WTC11 (cell line): ENCODE results near the gene LPAR3. TPM values are rescaled to one million over a fixed set of nuclear protein-coding genes. Genes with fewer than 3 reads are reported as not detected.

ENCODE experiments used
- ATAC-seq: fragments of 200-7000 bp; cut with Tn5 transposase; 2 replicates; pipeline ENCODE4 v1.10.0; 2021; ENCODE audit warnings: mild to moderate bottlenecking, moderate library complexity
- CTCF ChIA-PET: fragments of 300-600 bp; sonication (Branson Sonifier 250); formaldehyde crosslinking; loops from one replicate; lab custom pipeline; 2021; ENCODE audit warnings: antibody characterized with exemption; lab: Charles Lee
- POLR2A ChIA-PET: fragments of 350-600 bp; sonication (Branson Sonifier 250); formaldehyde crosslinking; loops from one replicate; lab custom pipeline; 2021; ENCODE audit warnings: antibody characterized with exemption; lab: Charles Lee
- DNase-seq: peaks from one replicate; pipeline ENCODE4 v3.0.0; 2021; ENCODE audit warnings: low spot score
- H3K27ac Mint-ChIP-seq: 2 replicates; pipeline ENCODE4 v1.8.0; 2021; ENCODE audit warnings: mixed read lengths
- H3K27me3 Mint-ChIP-seq: 2 replicates; pipeline ENCODE4 v1.8.0; 2021; ENCODE audit warnings: low read depth, mild to moderate bottlenecking, moderate library complexity, mixed read lengths
- H3K36me3 Mint-ChIP-seq: 2 replicates; pipeline ENCODE4 v1.8.0; 2021; ENCODE audit warnings: mixed read lengths
- H3K4me1 Mint-ChIP-seq: 2 replicates; pipeline ENCODE4 v1.8.0; 2022; ENCODE audit warnings: mixed read lengths
- H3K4me3 Mint-ChIP-seq: 2 replicates; pipeline ENCODE4 v1.8.0; 2021; ENCODE audit warnings: mild to moderate bottlenecking, moderate library complexity, mixed read lengths
- H3K9me3 Mint-ChIP-seq: 2 replicates; pipeline ENCODE4 v1.8.0; 2021; ENCODE audit warnings: mixed read lengths
- ATF1 ChIP-seq: sonication (generic); formaldehyde crosslinking; IDR thresholded peaks from 2 replicates; pipeline ENCODE4 v1.8.1; 2023; ENCODE audit warnings: mild to moderate bottlenecking, moderate library complexity, missing genetic modification reagents
- CBFB ChIP-seq: sonication (generic); formaldehyde crosslinking; IDR thresholded peaks from 2 replicates; pipeline ENCODE4 v1.8.1; 2022; ENCODE audit warnings: mild to moderate bottlenecking, low read depth, missing genetic modification reagents
- CREM ChIP-seq: sonication (generic); formaldehyde crosslinking; IDR thresholded peaks from 2 replicates; pipeline ENCODE4 v1.8.1; 2022; ENCODE audit warnings: mild to moderate bottlenecking, missing genetic modification reagents, moderate library complexity
- EMX1 ChIP-seq: fragments of 250-450 bp; sonication (Bioruptor Pico); IDR thresholded peaks from 2 replicates; pipeline ENCODE4 v1.8.0; 2021; ENCODE audit warnings: mild to moderate bottlenecking
- ESRRA ChIP-seq: sonication (generic); formaldehyde crosslinking; IDR thresholded peaks from 2 replicates; pipeline ENCODE4 v1.8.1; 2022; ENCODE audit warnings: mild to moderate bottlenecking, missing genetic modification reagents, borderline replicate concordance
- ETV6 ChIP-seq: sonication (generic); formaldehyde crosslinking; IDR thresholded peaks from 2 replicates; pipeline ENCODE4 v1.8.1; 2022; ENCODE audit warnings: mild to moderate bottlenecking, missing genetic modification reagents
- FOXK1 ChIP-seq: sonication (generic); formaldehyde crosslinking; IDR thresholded peaks from 2 replicates; pipeline ENCODE4 v1.8.0; 2022; ENCODE audit warnings: mild to moderate bottlenecking, moderate library complexity, missing genetic modification reagents
- HMGA2 ChIP-seq: fragments of 250-450 bp; sonication (Bioruptor Pico); IDR thresholded peaks from 2 replicates; pipeline ENCODE4 v1.4.0; 2021; ENCODE audit warnings: mild to moderate bottlenecking, moderate library complexity
- IRF2 ChIP-seq: sonication (generic); formaldehyde crosslinking; IDR thresholded peaks from 2 replicates; pipeline ENCODE4 v1.8.0; 2022; ENCODE audit warnings: low read depth, missing genetic modification reagents, borderline replicate concordance
- MXD4 ChIP-seq: fragments of 250-450 bp; sonication (Bioruptor Pico); IDR thresholded peaks from 2 replicates; pipeline ENCODE4 v1.8.0; 2021; ENCODE audit warnings: mild to moderate bottlenecking, moderate library complexity, borderline replicate concordance
- NFE2L1 ChIP-seq: sonication (generic); formaldehyde crosslinking; IDR thresholded peaks from 2 replicates; pipeline ENCODE4 v1.8.1; 2023; ENCODE audit warnings: missing genetic modification reagents
- NR1H2 ChIP-seq: sonication (generic); formaldehyde crosslinking; IDR thresholded peaks from 2 replicates; pipeline ENCODE4 v1.9.0; 2021; ENCODE audit warnings: mild to moderate bottlenecking, moderate library complexity, missing genetic modification reagents
- NR2C2 ChIP-seq: sonication (generic); formaldehyde crosslinking; IDR thresholded peaks from 2 replicates; pipeline ENCODE4 v1.8.0; 2022; ENCODE audit warnings: mild to moderate bottlenecking, missing genetic modification reagents
- PRRX2 ChIP-seq: fragments of 250-450 bp; sonication (Bioruptor Pico); IDR thresholded peaks from 2 replicates; pipeline ENCODE4 v1.8.0; 2021; ENCODE audit warnings: mild to moderate bottlenecking
- RELA ChIP-seq: sonication (generic); formaldehyde crosslinking; IDR thresholded peaks from 2 replicates; pipeline ENCODE4 v1.8.1; 2022; ENCODE audit warnings: missing genetic modification reagents, mild to moderate bottlenecking, borderline replicate concordance
- SMAD3 ChIP-seq: sonication (generic); formaldehyde crosslinking; IDR thresholded peaks from 2 replicates; pipeline ENCODE4 v1.8.0; 2022; ENCODE audit warnings: missing genetic modification reagents, mild to moderate bottlenecking, borderline replicate concordance
- SOX15 ChIP-seq: fragments of 250-450 bp; sonication (Bioruptor Pico); IDR thresholded peaks from 2 replicates; pipeline ENCODE4 v1.9.0; 2021; ENCODE audit warnings: mild to moderate bottlenecking
- SP1 ChIP-seq: sonication (generic); formaldehyde crosslinking; conservative IDR thresholded peaks from 2 replicates; pipeline ENCODE4 v1.8.1; 2022; ENCODE audit warnings: missing genetic modification reagents
- TCF7 ChIP-seq: sonication (generic); formaldehyde crosslinking; IDR thresholded peaks from 2 replicates; pipeline ENCODE4 v1.8.0; 2022; ENCODE audit warnings: mild to moderate bottlenecking, low read depth, missing genetic modification reagents, moderate library complexity
- ZNF219 ChIP-seq: sonication (generic); formaldehyde crosslinking; IDR thresholded peaks from 2 replicates; pipeline ENCODE4 v1.8.0; 2023; ENCODE audit warnings: missing genetic modification reagents, mild to moderate bottlenecking, borderline replicate concordance
- ZNF317 ChIP-seq: sonication (generic); formaldehyde crosslinking; IDR thresholded peaks from 2 replicates; pipeline ENCODE4 v1.8.1; 2023; ENCODE audit warnings: low read depth, mild to moderate bottlenecking, moderate library complexity, missing genetic modification reagents, borderline replicate concordance
- ZNF671 ChIP-seq: fragments of 250-450 bp; sonication (Bioruptor Pico); IDR thresholded peaks from 2 replicates; pipeline ENCODE4 v1.8.0; 2021; ENCODE audit warnings: mild to moderate bottlenecking
- total RNA-seq: library from RNA; stranded (reverse); gene quantifications from 3 replicates; pipeline ENCODE4 v1.2.3, GENCODE V29; 2021
- TF ChIP-seq, protein P1 (sequence below): sonication (generic); formaldehyde crosslinking; IDR thresholded peaks from 2 replicates; pipeline ENCODE4 v1.8.0; 2022; ENCODE audit warnings: mild to moderate bottlenecking, missing genetic modification reagents
- TF ChIP-seq, protein P2 (sequence below): sonication (generic); formaldehyde crosslinking; IDR thresholded peaks from 2 replicates; pipeline ENCODE4 v1.8.1; 2022; ENCODE audit warnings: mild to moderate bottlenecking, missing genetic modification reagents, moderate library complexity, borderline replicate concordance
- TF ChIP-seq, protein P3 (sequence below): fragments of 250-450 bp; sonication (Bioruptor Pico); IDR thresholded peaks from 2 replicates; pipeline ENCODE4 v2.1.2; 2022; ENCODE audit warnings: mild to moderate bottlenecking, moderate library complexity
- TF ChIP-seq, protein P4 (sequence below): sonication (generic); formaldehyde crosslinking; IDR thresholded peaks from 2 replicates; pipeline ENCODE4 v1.8.0; 2023; ENCODE audit warnings: missing genetic modification reagents
- TF ChIP-seq, protein P5 (sequence below): sonication (generic); formaldehyde crosslinking; IDR thresholded peaks from 2 replicates; pipeline ENCODE4 v1.8.0; 2022; ENCODE audit warnings: mild to moderate bottlenecking, missing genetic modification reagents
- TF ChIP-seq, protein P6 (sequence below): sonication (generic); formaldehyde crosslinking; IDR thresholded peaks from 2 replicates; pipeline ENCODE4 v1.8.1; 2022; ENCODE audit warnings: mild to moderate bottlenecking, moderate library complexity, missing genetic modification reagents
- TF ChIP-seq, protein P7 (sequence below): fragments of 250-450 bp; sonication (Bioruptor Pico); IDR thresholded peaks from 2 replicates; pipeline ENCODE4 v1.9.0; 2021; ENCODE audit warnings: moderate library complexity, mild to moderate bottlenecking, inconsistent platforms, borderline replicate concordance

LPAR3 gene
- total RNA-seq, 1 experiment from 2014 or later = 33.3 TPM

DNA sequence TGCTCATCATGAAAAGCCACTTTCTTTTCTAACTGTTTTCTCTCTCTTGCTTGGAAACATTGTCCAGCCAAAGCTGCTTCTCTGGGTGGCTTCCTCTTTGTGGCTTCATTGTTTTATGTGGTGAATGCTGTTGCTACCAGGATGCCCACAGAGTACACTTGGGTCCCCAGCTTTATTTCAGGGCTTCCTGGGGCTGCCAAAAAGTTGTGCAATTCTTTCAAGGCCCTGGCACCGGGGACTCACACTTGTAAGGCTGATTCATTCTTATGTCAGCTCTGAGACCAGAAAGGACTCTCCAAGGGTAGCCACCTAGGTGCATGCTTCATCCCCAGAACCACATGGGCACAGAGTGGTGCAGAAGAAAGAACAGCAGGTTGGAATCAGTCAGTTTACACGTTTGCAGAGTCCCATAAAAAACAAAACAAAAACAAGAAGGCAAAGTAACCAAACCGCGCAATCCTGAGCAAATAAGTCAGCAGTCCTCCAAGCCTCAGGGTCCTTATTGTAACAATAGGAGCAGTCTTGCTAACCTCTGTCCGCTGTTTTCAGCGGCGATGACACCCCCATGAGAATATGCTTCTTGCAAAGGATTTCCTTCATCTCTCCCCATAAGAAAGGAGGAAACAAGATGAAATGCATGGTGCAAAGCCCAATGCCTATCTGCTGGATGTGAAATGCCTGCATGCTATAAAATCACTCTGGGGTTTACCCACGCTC is 112.8 kb downstream of the LPAR3 start:
- ATAC-seq (no peak), DNase-seq (no peak)
- no peaks in the 10 kb centered on the region for H3K36me3 Mint-ChIP-seq
- peaks cover 20% of the 10 kb centered on the region for H3K4me1 Mint-ChIP-seq
- H3K27me3 Mint-ChIP-seq = no peaks in the 10 kb centered on the region
- POLR2A ChIA-PET = interaction anchor here (1.2 kb wide), 1 partner anchor 113 kb away, joined by 3 read pairs; the partner anchor contains the start of gene LPAR3
- peaks cover 16% of the 10 kb centered on the region for H3K9me3 Mint-ChIP-seq
- no peak overlapping the region for H3K27ac Mint-ChIP-seq
- CTCF ChIA-PET = no interaction called here
- no peak overlapping the region for H3K4me3 Mint-ChIP-seq
- TF ChIP-seq, protein P1, sequence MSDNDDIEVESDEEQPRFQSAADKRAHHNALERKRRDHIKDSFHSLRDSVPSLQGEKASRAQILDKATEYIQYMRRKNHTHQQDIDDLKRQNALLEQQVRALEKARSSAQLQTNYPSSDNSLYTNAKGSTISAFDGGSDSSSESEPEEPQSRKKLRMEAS (CRISPR knock-in tag) = no peak
- TF ChIP-seq IRF2 (CRISPR knock-in tag) = no peak
- no peak for TF ChIP-seq RELA (CRISPR knock-in tag)
- no peak for TF ChIP-seq HMGA2 (CRISPR knock-in tag)
- no peak for TF ChIP-seq CBFB (CRISPR knock-in tag)
- no peak for TF ChIP-seq PRRX2 (CRISPR knock-in tag)
- no peak for TF ChIP-seq SMAD3 (CRISPR knock-in tag)
- TF ChIP-seq NR1H2 (CRISPR knock-in tag) = no peak
- no peak for TF ChIP-seq SP1 (CRISPR knock-in tag)
- no peak for TF ChIP-seq CREM (CRISPR knock-in tag)
- no peak for TF ChIP-seq MXD4
- TF ChIP-seq, protein P2, sequence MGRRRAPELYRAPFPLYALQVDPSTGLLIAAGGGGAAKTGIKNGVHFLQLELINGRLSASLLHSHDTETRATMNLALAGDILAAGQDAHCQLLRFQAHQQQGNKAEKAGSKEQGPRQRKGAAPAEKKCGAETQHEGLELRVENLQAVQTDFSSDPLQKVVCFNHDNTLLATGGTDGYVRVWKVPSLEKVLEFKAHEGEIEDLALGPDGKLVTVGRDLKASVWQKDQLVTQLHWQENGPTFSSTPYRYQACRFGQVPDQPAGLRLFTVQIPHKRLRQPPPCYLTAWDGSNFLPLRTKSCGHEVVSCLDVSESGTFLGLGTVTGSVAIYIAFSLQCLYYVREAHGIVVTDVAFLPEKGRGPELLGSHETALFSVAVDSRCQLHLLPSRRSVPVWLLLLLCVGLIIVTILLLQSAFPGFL (CRISPR knock-in tag) = no peak
- TF ChIP-seq, protein P3, sequence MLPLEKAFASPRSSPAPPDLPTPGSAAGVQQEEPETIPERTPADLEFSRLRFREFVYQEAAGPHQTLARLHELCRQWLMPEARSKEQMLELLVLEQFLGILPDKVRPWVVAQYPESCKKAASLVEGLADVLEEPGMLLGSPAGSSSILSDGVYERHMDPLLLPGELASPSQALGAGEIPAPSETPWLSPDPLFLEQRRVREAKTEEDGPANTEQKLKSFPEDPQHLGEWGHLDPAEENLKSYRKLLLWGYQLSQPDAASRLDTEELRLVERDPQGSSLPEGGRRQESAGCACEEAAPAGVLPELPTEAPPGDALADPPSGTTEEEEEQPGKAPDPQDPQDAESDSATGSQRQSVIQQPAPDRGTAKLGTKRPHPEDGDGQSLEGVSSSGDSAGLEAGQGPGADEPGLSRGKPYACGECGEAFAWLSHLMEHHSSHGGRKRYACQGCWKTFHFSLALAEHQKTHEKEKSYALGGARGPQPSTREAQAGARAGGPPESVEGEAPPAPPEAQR (CRISPR knock-in tag) = no peak
- TF ChIP-seq, protein P4, sequence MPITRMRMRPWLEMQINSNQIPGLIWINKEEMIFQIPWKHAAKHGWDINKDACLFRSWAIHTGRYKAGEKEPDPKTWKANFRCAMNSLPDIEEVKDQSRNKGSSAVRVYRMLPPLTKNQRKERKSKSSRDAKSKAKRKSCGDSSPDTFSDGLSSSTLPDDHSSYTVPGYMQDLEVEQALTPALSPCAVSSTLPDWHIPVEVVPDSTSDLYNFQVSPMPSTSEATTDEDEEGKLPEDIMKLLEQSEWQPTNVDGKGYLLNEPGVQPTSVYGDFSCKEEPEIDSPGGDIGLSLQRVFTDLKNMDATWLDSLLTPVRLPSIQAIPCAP (CRISPR knock-in tag) = no peak
- no peak for TF ChIP-seq NR2C2 (CRISPR knock-in tag)
- TF ChIP-seq ESRRA (CRISPR knock-in tag) = no peak
- TF ChIP-seq ATF1 = no peak

DNA sequence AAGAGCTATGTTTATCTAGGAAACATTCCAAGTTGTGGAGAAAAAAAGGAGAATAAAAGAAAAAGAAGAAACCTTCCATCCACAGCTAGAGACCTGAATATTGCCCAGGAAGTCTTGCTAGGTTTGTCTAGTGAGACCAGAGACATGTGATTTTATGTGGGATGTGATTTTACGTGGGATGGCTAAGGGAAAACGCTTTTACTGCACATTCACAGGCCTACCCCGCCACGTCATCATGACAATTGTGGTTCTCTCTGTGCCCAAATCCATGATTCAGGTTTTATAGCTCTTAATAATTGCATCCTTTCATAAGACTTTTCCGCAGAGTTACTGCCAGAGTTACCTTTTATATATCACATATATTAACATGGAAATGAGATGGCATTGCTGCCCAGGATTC is 116.4 kb downstream of the LPAR3 start:
- no peak overlapping the region for H3K4me3 Mint-ChIP-seq
- TF ChIP-seq, protein P5, sequence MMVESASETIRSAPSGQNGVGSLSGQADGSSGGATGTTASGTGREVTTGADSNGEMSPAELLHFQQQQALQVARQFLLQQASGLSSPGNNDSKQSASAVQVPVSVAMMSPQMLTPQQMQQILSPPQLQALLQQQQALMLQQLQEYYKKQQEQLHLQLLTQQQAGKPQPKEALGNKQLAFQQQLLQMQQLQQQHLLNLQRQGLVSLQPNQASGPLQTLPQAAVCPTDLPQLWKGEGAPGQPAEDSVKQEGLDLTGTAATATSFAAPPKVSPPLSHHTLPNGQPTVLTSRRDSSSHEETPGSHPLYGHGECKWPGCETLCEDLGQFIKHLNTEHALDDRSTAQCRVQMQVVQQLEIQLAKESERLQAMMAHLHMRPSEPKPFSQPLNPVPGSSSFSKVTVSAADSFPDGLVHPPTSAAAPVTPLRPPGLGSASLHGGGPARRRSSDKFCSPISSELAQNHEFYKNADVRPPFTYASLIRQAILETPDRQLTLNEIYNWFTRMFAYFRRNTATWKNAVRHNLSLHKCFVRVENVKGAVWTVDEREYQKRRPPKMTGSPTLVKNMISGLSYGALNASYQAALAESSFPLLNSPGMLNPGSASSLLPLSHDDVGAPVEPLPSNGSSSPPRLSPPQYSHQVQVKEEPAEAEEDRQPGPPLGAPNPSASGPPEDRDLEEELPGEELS = no peak
- TF ChIP-seq FOXK1 (CRISPR knock-in tag) (no peak), TCF7 (CRISPR knock-in tag) (no peak), ZNF671 (CRISPR knock-in tag) (no peak), EMX1 (CRISPR knock-in tag) (no peak), NFE2L1 (CRISPR knock-in tag) (no peak), ZNF317 (CRISPR knock-in tag) (no peak), SOX15 (CRISPR knock-in tag) (no peak), SP1 (CRISPR knock-in tag) (no peak), ETV6 (CRISPR knock-in tag) (no peak), ZNF219 (no peak), PRRX2 (CRISPR knock-in tag) (no peak)
- TF ChIP-seq, protein P6, sequence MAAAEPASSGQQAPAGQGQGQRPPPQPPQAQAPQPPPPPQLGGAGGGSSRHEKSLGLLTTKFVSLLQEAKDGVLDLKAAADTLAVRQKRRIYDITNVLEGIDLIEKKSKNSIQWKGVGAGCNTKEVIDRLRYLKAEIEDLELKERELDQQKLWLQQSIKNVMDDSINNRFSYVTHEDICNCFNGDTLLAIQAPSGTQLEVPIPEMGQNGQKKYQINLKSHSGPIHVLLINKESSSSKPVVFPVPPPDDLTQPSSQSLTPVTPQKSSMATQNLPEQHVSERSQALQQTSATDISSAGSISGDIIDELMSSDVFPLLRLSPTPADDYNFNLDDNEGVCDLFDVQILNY (CRISPR knock-in tag) = no peak
- TF ChIP-seq, protein P7, sequence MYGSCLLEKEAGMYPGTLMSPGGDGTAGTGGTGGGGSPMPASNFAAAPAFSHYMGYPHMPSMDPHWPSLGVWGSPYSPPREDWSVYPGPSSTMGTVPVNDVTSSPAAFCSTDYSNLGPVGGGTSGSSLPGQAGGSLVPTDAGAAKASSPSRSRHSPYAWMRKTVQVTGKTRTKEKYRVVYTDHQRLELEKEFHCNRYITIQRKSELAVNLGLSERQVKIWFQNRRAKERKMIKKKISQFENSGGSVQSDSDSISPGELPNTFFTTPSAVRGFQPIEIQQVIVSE (CRISPR knock-in tag) = no peak
- H3K9me3 Mint-ChIP-seq = peaks cover 16% of the 10 kb centered on the region
- CTCF ChIA-PET = interaction anchor here (1.2 to 2.2 kb wide), 2 partner anchors 20 to 52 kb away, joined by 3 to 10 read pairs; no protein-coding TSS in a partner anchor
- H3K36me3 Mint-ChIP-seq = no peaks in the 10 kb centered on the region
- no peak overlapping the region for H3K27ac Mint-ChIP-seq
- ATAC-seq (no peak), DNase-seq (no peak)
- POLR2A ChIA-PET = no interaction called here
- H3K4me1 Mint-ChIP-seq = peaks cover 19% of the 10 kb centered on the region
- H3K27me3 Mint-ChIP-seq = no peaks in the 10 kb centered on the region
